ENCODE results near the gene CHCHD5. TPM values are rescaled to one million over a fixed set of nuclear protein-coding genes. Genes with fewer than 3 reads are reported as not detected.

CHCHD5 gene
- total and polyA plus RNA-seq, 10 of the 15 experiments (the other 5 are each of a cell fraction or from before 2014, with no cell fraction given): 16.4 to 118 (median 45.2) TPM

GRCh38 chr2:112634874-112635157, 50.4 kb downstream of the CHCHD5 start (continued):
- TF ChIP-seq ELK1 (IDR thresholded peaks at IDR 0.05; ENCODE audit: low read depth, low read length): no peak
- no peak for TF ChIP-seq JUNB (IDR thresholded peaks at IDR 0.05)
- no peak for TF ChIP-seq POU2F2 (IDR thresholded peaks at IDR 0.05; ENCODE audit: borderline replicate concordance, low read depth, low read length)
- no peak for TF ChIP-seq HDAC6 (IDR thresholded peaks at IDR 0.05; ENCODE audit: unreplicated experiment)
- TF ChIP-seq RELA (IDR thresholded peaks at IDR 0.05; ENCODE audit: borderline replicate concordance, partially characterized antibody): no peak
- TF ChIP-seq HDGF (IDR thresholded peaks at IDR 0.05): no peak
- TF ChIP-seq CHD4 (IDR thresholded peaks at IDR 0.05): no peak
- TF ChIP-seq MTA3 (IDR thresholded peaks at IDR 0.05; ENCODE audit: borderline replicate concordance, low read length): no peak

- FAIRE-seq: peak; percentile 35
- in situ Hi-C loops (cut with MboI) (no loop called here), intact Hi-C loops (cut with micrococcal nuclease; ENCODE audit: unreplicated experiment) (no loop called here)
- H3K4me3 ChIP-seq: no peak overlapping the region
- H3K27me3 ChIP-seq (replicated peaks in 1 of 2; ENCODE audit: control insufficient read depth in 2 of 2, insufficient read depth in 2 of 2, low read length in 1 of 2): peaks cover 0 to 2% of the 10 kb centered on the region in 2 experiments; a peak in 2 of 4 replicates
- H3K9ac ChIP-seq (ENCODE audit: control insufficient read depth, insufficient read depth, low read length): no peak overlapping the region
- no peaks in the 10 kb centered on the region for H3K79me2 ChIP-seq (ENCODE audit: control insufficient read depth, insufficient read depth, low read length)
- RAD21 ChIA-PET (ENCODE audit: unreplicated experiment): interaction anchor here (0.6 to 16.3 kb wide), 7 partner anchors 8 to 89 kb away, joined by 3 to 494 read pairs (median 4); partner anchors contain the start of genes NT5DC4 and SLC20A1
- BruUV-seq (replicated peaks): no TSS peak
- WGBS (ENCODE audit: insufficient coverage, insufficient replicate concordance, low lambda C conversion rate, missing lambda C conversion rate): 18% methylated on average over 7 of the region's 7 CpGs
- H4K20me1 ChIP-seq (ENCODE audit: control insufficient read depth, insufficient read depth): no peaks in the 10 kb centered on the region
- CTCF ChIA-PET: interaction anchor here (0.6 to 16.6 kb wide), 8 partner anchors 8 to 91 kb away, joined by 3 to 671 read pairs (median 11); no protein-coding TSS in a partner anchor
- H3K4me1 ChIP-seq (ENCODE audit: control insufficient read depth, insufficient read depth, low read length): peaks cover 28% of the 10 kb centered on the region
- SMC1A ChIA-PET (ENCODE audit: uncharacterized antibody, unreplicated experiment): interaction anchor here (0.9 to 15.4 kb wide), 10 partner anchors 8 to 89 kb away, joined by 3 to 455 read pairs (median 15); partner anchors contain the start of genes NT5DC4 and SLC20A1
- H2AFZ ChIP-seq (ENCODE audit: control insufficient read depth, low read depth, low read length): no peak overlapping the region
- peak overlapping the region; percentile 51 for H3K4me2 ChIP-seq (ENCODE audit: control insufficient read depth, insufficient read depth)
- DNase-seq (ENCODE audit: low read depth, low spot score): no peak
- POLR2A ChIA-PET: interaction anchor here (0.6 to 13.6 kb wide), 11 partner anchors 8 to 749 kb away, joined by 3 to 143 read pairs (median 4); partner anchors contain the start of gene SLC20A1
- H3K9me3 ChIP-seq (replicated peaks; ENCODE audit: control insufficient read depth, insufficient read depth, low read length): no peaks in the 10 kb centered on the region
- no peak overlapping the region for H3K27ac ChIP-seq (ENCODE audit: control insufficient read depth, insufficient read depth)
- peak; percentile 94 for ATAC-seq
- H3K36me3 ChIP-seq (ENCODE audit: control insufficient read depth in 2 of 2, insufficient read depth in 2 of 2, low read length in 1 of 2): no peaks in the 10 kb centered on the region
- no peak for TF ChIP-seq USF1 (IDR thresholded peaks at IDR 0.05; ENCODE audit: borderline replicate concordance, extremely low read length, insufficient read depth, low read depth, low read length)
- no peak for TF ChIP-seq ZNF622 (IDR thresholded peaks at IDR 0.05)
- TF ChIP-seq ATF7 (IDR thresholded peaks at IDR 0.05; ENCODE audit: low read depth): peak; percentile 60
- TF ChIP-seq RAD51 (IDR thresholded peaks at IDR 0.05): no peak
- no peak for TF ChIP-seq HDGF (IDR thresholded peaks at IDR 0.05)
- no peak for TF ChIP-seq JUNB (IDR thresholded peaks at IDR 0.05)
- TF ChIP-seq KLF5 (IDR thresholded peaks at IDR 0.05; ENCODE audit: partially characterized antibody): no peak
- peak; percentile 72; the same call in 1 of the 2 replicates for TF ChIP-seq PAX5 (IDR thresholded peaks at IDR 0.05; ENCODE audit: borderline replicate concordance, low read depth, low read length)
- TF ChIP-seq ZNF274 (IDR thresholded peaks at IDR 0.05; ENCODE audit: insufficient read depth, insufficient read length): no peak
- no peak for TF ChIP-seq HDAC2 (IDR thresholded peaks at IDR 0.05)
- peak; percentile 98 for TF ChIP-seq SKIL (IDR thresholded peaks at IDR 0.05; ENCODE audit: low read depth, poor library complexity, severe bottlenecking)
- no peak for TF ChIP-seq SUZ12 (IDR thresholded peaks at IDR 0.05; ENCODE audit: unreplicated experiment)
- TF ChIP-seq NRF1 (conservative IDR thresholded peaks at IDR 0.05; ENCODE audit: low read depth, low read length): no peak
These were observed 52.3 kb downstream of the CHCHD5 start for GRCh38 chr2:112636605-112637288.
